SK-N-SH treated with all-trans-retinoic acid at 6 μM for 48 hours (cell line): Measurements from ENCODE around the gene ZNF385B.
A peak's percentile ranks its signal among the peaks of the same experiment; 100 is the strongest.

ENCODE experiments used
- ARNTL ChIP-seq: fragments of 450-650 bp; formaldehyde crosslinking; IDR thresholded peaks from 2 replicates; pipeline ENCODE4 v1.5.0; 2020; ENCODE audit warnings: low read depth, mild to moderate bottlenecking, moderate library complexity, borderline replicate concordance
- BACH2 ChIP-seq: fragments of 250-450 bp; sonication (Bioruptor Pico); IDR thresholded peaks from 2 replicates; pipeline ENCODE4 v1.9.0; 2021; ENCODE audit warnings: mild to moderate bottlenecking, borderline replicate concordance
- ESRRG ChIP-seq: fragments of 250-450 bp; sonication (Bioruptor Pico); IDR thresholded peaks from 2 replicates; pipeline ENCODE4 v1.6.1; 2021; ENCODE audit warnings: mild to moderate bottlenecking
- RARB ChIP-seq: fragments of 250-450 bp; sonication (Bioruptor Pico); IDR thresholded peaks from 2 replicates; pipeline ENCODE4 v1.8.0; 2021; ENCODE audit warnings: mild to moderate bottlenecking, moderate library complexity
- TCF4 ChIP-seq: fragments of 250-450 bp; sonication (Bioruptor Pico); IDR thresholded peaks from 2 replicates; pipeline ENCODE4 v1.8.0; 2021; ENCODE audit warnings: mild to moderate bottlenecking, moderate library complexity, borderline replicate concordance
- TOX ChIP-seq: fragments of 250-450 bp; sonication (Bioruptor Pico); IDR thresholded peaks from 2 replicates; pipeline ENCODE4 v1.8.0; 2021; ENCODE audit warnings: mild to moderate bottlenecking, moderate library complexity, borderline replicate concordance
- ZFP3 ChIP-seq: fragments of 250-450 bp; sonication (Bioruptor Pico); IDR thresholded peaks from 2 replicates; pipeline ENCODE4 v1.5.0; 2020; ENCODE audit warnings: mild to moderate bottlenecking, moderate library complexity
- ZFP30 ChIP-seq: fragments of 450-650 bp; formaldehyde crosslinking; IDR thresholded peaks from 2 replicates; pipeline ENCODE4 v1.5.0; 2022; ENCODE audit warnings: mild to moderate bottlenecking, moderate library complexity
- ZNF565 ChIP-seq: fragments of 450-650 bp; formaldehyde crosslinking; conservative IDR thresholded peaks from 2 replicates; pipeline ENCODE4 v1.5.0; 2020; ENCODE audit warnings: low read depth, mild to moderate bottlenecking, moderate library complexity
- ZNF70 ChIP-seq: fragments of 450-650 bp; formaldehyde crosslinking; IDR thresholded peaks from 2 replicates; pipeline ENCODE4 v1.5.0; 2020; ENCODE audit warnings: mild to moderate bottlenecking, moderate library complexity
- TF ChIP-seq, protein P1 (sequence below): fragments of 250-450 bp; sonication (Bioruptor Pico); IDR thresholded peaks from 2 replicates; pipeline ENCODE4 v1.8.0; 2021; ENCODE audit warnings: low read depth, mild to moderate bottlenecking, moderate library complexity, borderline replicate concordance
- TF ChIP-seq, protein P2 (sequence below): fragments of 250-450 bp; sonication (Bioruptor Pico); IDR thresholded peaks from 2 replicates; pipeline ENCODE4 v1.8.0; 2020; ENCODE audit warnings: mild to moderate bottlenecking, moderate library complexity, borderline replicate concordance

DNA sequence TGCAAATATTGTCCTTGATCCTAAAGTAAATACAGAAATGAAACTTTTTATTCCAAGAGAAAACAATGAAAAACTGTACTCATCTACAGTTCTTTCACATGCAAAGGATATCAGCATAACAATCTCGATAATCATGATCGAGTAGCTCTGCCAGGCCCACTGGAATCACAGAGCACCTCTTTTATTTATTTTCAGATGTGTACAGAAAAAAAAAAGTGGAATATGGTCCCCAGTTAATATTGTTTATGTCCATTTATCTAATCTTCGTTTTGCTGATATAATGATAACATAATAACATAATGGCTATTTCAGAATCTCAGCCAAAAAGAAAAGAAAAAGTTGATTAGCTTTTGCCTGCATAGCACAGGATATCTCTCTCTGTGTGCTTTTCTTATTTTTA, 6.5 kb downstream of the ZNF385B start:
- TF ChIP-seq ZFP30 (CRISPR knock-in tag) (no peak), ZFP3 (no peak), ARNTL (CRISPR knock-in tag) (no peak), ZNF70 (no peak), TOX (CRISPR knock-in tag) (no peak), ZNF565 (no peak), TCF4 (CRISPR knock-in tag) (peak; percentile 88; the same call in 1 of the 2 replicates), BACH2 (CRISPR knock-in tag) (no peak), ESRRG (CRISPR knock-in tag) (no peak), RARB (no peak)
- TF ChIP-seq, protein P1, sequence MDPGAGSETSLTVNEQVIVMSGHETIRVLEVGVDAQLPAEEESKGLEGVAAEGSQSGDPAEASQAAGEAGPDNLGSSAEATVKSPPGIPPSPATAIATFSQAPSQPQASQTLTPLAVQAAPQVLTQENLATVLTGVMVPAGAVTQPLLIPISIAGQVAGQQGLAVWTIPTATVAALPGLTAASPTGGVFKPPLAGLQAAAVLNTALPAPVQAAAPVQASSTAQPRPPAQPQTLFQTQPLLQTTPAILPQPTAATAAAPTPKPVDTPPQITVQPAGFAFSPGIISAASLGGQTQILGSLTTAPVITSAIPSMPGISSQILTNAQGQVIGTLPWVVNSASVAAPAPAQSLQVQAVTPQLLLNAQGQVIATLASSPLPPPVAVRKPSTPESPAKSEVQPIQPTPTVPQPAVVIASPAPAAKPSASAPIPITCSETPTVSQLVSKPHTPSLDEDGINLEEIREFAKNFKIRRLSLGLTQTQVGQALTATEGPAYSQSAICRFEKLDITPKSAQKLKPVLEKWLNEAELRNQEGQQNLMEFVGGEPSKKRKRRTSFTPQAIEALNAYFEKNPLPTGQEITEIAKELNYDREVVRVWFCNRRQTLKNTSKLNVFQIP (CRISPR knock-in tag), result no peak
- TF ChIP-seq, protein P2, sequence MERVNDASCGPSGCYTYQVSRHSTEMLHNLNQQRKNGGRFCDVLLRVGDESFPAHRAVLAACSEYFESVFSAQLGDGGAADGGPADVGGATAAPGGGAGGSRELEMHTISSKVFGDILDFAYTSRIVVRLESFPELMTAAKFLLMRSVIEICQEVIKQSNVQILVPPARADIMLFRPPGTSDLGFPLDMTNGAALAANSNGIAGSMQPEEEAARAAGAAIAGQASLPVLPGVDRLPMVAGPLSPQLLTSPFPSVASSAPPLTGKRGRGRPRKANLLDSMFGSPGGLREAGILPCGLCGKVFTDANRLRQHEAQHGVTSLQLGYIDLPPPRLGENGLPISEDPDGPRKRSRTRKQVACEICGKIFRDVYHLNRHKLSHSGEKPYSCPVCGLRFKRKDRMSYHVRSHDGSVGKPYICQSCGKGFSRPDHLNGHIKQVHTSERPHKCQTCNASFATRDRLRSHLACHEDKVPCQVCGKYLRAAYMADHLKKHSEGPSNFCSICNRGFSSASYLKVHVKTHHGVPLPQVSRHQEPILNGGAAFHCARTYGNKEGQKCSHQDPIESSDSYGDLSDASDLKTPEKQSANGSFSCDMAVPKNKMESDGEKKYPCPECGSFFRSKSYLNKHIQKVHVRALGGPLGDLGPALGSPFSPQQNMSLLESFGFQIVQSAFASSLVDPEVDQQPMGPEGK, result no peak
